K562 (cell line): ENCODE data around the gene PACS2. TPM values are rescaled to one million over a fixed set of nuclear protein-coding genes. Genes with fewer than 3 reads are reported as not detected.

ENCODE experiments used
- ATAC-seq: fragments of 200-7000 bp; cut with Tn5 transposase; 3 replicates; pipeline ENCODE4 v1.9.1; 2020; ENCODE audit warnings: moderate library complexity
- BruUV-seq: library from RNA; stranded (reverse); fragments of 400-500 nt; replicated peaks from 2 replicates; lab custom pipeline; 2021; lab: Mats Ljungman, UMichigan
- CTCF ChIA-PET: fragments of 300-600 bp; formaldehyde crosslinking; extraction: SDS; loops from one replicate; lab custom pipeline; 2021; ENCODE audit warnings: low intra/inter-chr PET ratio; lab: Yijun Ruan, JAX
- POLR2A ChIA-PET: fragments of 300-600, 350-650 bp; sonication (Branson Sonifier 250); formaldehyde crosslinking; extraction: SDS; loops from one replicate; lab custom pipeline; 2021; ENCODE audit warnings: antibody characterized with exemption, inconsistent platforms; lab: Yijun Ruan, JAX
- DNase-seq, 4 experiments: peaks; one replicate each; pipeline versions ENCODE4 v3.0.0 to v3.0.0-alpha.2; 2011 to 2018; ENCODE audit warnings: low spot score in 3 of 4, mixed read lengths in 3 of 4; ENCODE audit errors: extremely low read depth in 1 of 4
- FAIRE-seq: peaks from 2 replicates; lab custom pipeline; 2011; peaks lifted over from hg19 to GRCh38; lab: Jason Lieb, UNC
- H2AFZ ChIP-seq: 2 replicates; pipeline ENCODE4 v1.6.0; 2011; ENCODE audit warnings: low read depth, low read length, control low read depth, inconsistent platforms
- H3K27ac ChIP-seq: fragments of 200-600 bp; 3 replicates; pipeline ENCODE4 v1.8.0; 2011; ENCODE audit warnings: low read depth, mild to moderate bottlenecking, control low read depth, inconsistent platforms, low read length, moderate library complexity, mixed read lengths; ENCODE audit errors: extremely low read depth
- H3K27me3 ChIP-seq, 2 experiments: fragments of 300-600 bp in 1 of 2; 2 replicates in 1 of 2; 3 replicates in 1 of 2; pipeline versions ENCODE4 v1.6.0 to v1.8.0; 2011; ENCODE audit warnings: inconsistent platforms in 2 of 2, low read length in 2 of 2, mild to moderate bottlenecking in 1 of 2, mixed read lengths in 1 of 2, moderate library complexity in 1 of 2; ENCODE audit not compliant: control insufficient read depth in 2 of 2, insufficient read depth in 2 of 2
- H3K36me3 ChIP-seq: fragments of 300-600 bp; 3 replicates; pipeline ENCODE4 v1.8.0; 2011; ENCODE audit warnings: mild to moderate bottlenecking, low read length, inconsistent platforms; ENCODE audit not compliant: control insufficient read depth, insufficient read depth
- H3K4me1 ChIP-seq, 2 experiments: fragments of 200-600 bp in 1 of 2; replicated peaks in 1 of 2; 2 replicates in 1 of 2; 3 replicates in 1 of 2; pipeline versions ENCODE4 v1.5.1 to v1.8.0; 2011; ENCODE audit warnings: inconsistent platforms in 2 of 2, low read length in 2 of 2, mild to moderate bottlenecking in 1 of 2, mixed read lengths in 1 of 2, moderate library complexity in 1 of 2; ENCODE audit not compliant: control insufficient read depth in 2 of 2, insufficient read depth in 2 of 2
- H3K4me2 ChIP-seq: 2 replicates; pipeline ENCODE4 v1.6.1; 2011; ENCODE audit warnings: low read length, control low read depth, inconsistent platforms, mixed read lengths; ENCODE audit not compliant: insufficient read depth
- H3K4me3 ChIP-seq: fragments of 200-600 bp; sonication (generic), shearing (Covaris generic); 2 replicates; pipeline ENCODE4 v1.5.1; 2016; ENCODE audit warnings: control low read depth, inconsistent platforms
- H3K79me2 ChIP-seq: fragments of 200-600 bp; 3 replicates; pipeline ENCODE4 v1.8.0; 2011; ENCODE audit warnings: low read length, inconsistent platforms; ENCODE audit not compliant: control insufficient read depth, insufficient read depth
- H3K9ac ChIP-seq, 2 experiments: 2 replicates each; pipeline versions ENCODE4 v1.6.0 to v1.6.1; 2011; ENCODE audit warnings: low read depth in 2 of 2, low read length in 2 of 2, control low read depth in 1 of 2, inconsistent platforms in 1 of 2, mild to moderate bottlenecking in 1 of 2, mixed read lengths in 1 of 2; ENCODE audit not compliant: insufficient read depth in 1 of 2
- H3K9me1 ChIP-seq: one replicate; pipeline ENCODE4 v1.6.0; 2011; ENCODE audit warnings: inconsistent platforms, mild to moderate bottlenecking, low read length, moderate library complexity; ENCODE audit not compliant: control insufficient read depth, insufficient read depth
- H3K9me3 ChIP-seq: replicated peaks from 2 replicates; pipeline ENCODE4 v1.5.1; 2011; ENCODE audit warnings: low read depth, low read length, inconsistent platforms; ENCODE audit not compliant: control insufficient read depth, insufficient read depth
- H4K20me1 ChIP-seq: replicated peaks from 2 replicates; pipeline ENCODE4 v1.6.1; 2011; ENCODE audit warnings: low read length, inconsistent platforms, mixed read lengths; ENCODE audit not compliant: control insufficient read depth, insufficient read depth
- CREB3 ChIP-seq: fragments of 450-650 bp; conservative IDR thresholded peaks from 2 replicates; pipeline ENCODE4 v1.6.1; 2016; ENCODE audit warnings: missing genetic modification characterization, low read depth, mild to moderate bottlenecking, missing compliant biosample characterization, moderate library complexity
- CTBP1 ChIP-seq: fragments of 450-650 bp; IDR thresholded peaks from 2 replicates; pipeline ENCODE4 v1.6.1; 2016; ENCODE audit warnings: borderline replicate concordance
- DLX4 ChIP-seq: fragments of 250-450 bp; sonication (Bioruptor Pico); IDR thresholded peaks from 2 replicates; pipeline ENCODE4 v1.6.1; 2021; ENCODE audit warnings: mild to moderate bottlenecking
- FOXK1 ChIP-seq: sonication (generic); formaldehyde crosslinking; IDR thresholded peaks from 2 replicates; pipeline ENCODE4 v1.8.0; 2022; ENCODE audit warnings: missing genetic modification reagents, mild to moderate bottlenecking, borderline replicate concordance
- HMG20B ChIP-seq: fragments of 250-450 bp; sonication (Bioruptor Pico); IDR thresholded peaks from 2 replicates; pipeline ENCODE4 v1.5.0; 2021; ENCODE audit warnings: mild to moderate bottlenecking
- ID3 ChIP-seq, 2 experiments: fragments of 250-450 bp in 1 of 2; fragments of 450-650 bp in 1 of 2; sonication (Bioruptor Pico) in 1 of 2; IDR thresholded peaks; 2 replicates each; pipeline versions ENCODE4 v1.6.1 to v1.8.0; 2016 to 2021; ENCODE audit warnings: mild to moderate bottlenecking in 2 of 2, moderate library complexity in 2 of 2, missing compliant biosample characterization in 1 of 2, missing genetic modification characterization in 1 of 2
- MEIS2 ChIP-seq: fragments of 450-650 bp; IDR thresholded peaks from 2 replicates; pipeline ENCODE4 v1.6.1; 2014; ENCODE audit warnings: mild to moderate bottlenecking; ENCODE audit not compliant: partially characterized antibody
- SMAD4 ChIP-seq: fragments of 250-450 bp; sonication (Bioruptor Pico); conservative IDR thresholded peaks from 2 replicates; pipeline ENCODE4 v1.8.0; 2021; ENCODE audit warnings: inconsistent platforms, mild to moderate bottlenecking, moderate library complexity
- TAL1 ChIP-seq: fragments of 450-650 bp; IDR thresholded peaks from 2 replicates; pipeline ENCODE4 v1.6.1; 2016; ENCODE audit warnings: mild to moderate bottlenecking
- UBTF ChIP-seq, 2 experiments: IDR thresholded peaks; 2 replicates each; pipeline ENCODE4 v1.6.1; 2012; ENCODE audit warnings: improper control_type of control experiment in 2 of 2, low read depth in 2 of 2, low read length in 2 of 2, borderline replicate concordance in 1 of 2
- ZNF79 ChIP-seq: fragments of 250-450 bp; sonication (Bioruptor Pico); IDR thresholded peaks from 2 replicates; pipeline ENCODE4 v1.4.0; 2020; ENCODE audit warnings: low read depth, mild to moderate bottlenecking, moderate library complexity
- WGBS: fragments of 100-300 bp; shearing (Covaris generic); methylation state at CpG from one replicate; pipeline ENCODE4 v1.1.6; 2016; ENCODE audit warnings: low coverage, mixed read lengths; ENCODE audit not compliant: insufficient coverage; ENCODE audit errors: missing lambda C conversion rate; 5-methylcytosine and 5-hydroxymethylcytosine counted together
- in situ Hi-C: fragments of 300-500 bp; cut with MboI; formaldehyde crosslinking; loops from 4 replicates; pipeline ENCODE4 v1.15.0; 2018; ENCODE audit warnings: inconsistent platforms, mixed read lengths
- intact Hi-C: fragments of 100-400 bp; cut with micrococcal nuclease; formaldehyde crosslinking; loops from 2 replicates; pipeline ENCODE4 v1.14.2; 2022
- polyA plus RNA-seq, 8 experiments: library from polyadenylated mRNA; depleted of rRNA in 4 of 8; stranded (reverse) in 5 of 8; unstranded in 3 of 8; fragments of >200 nt; fragmentation: Nextera tagmentation in 2 of 8; fragmentation: Illumina TruSeq in 1 of 8; extraction: Ambion mirVana in 2 of 8; extraction: Trizol in 1 of 8; gene quantifications; 2 replicates each; pipeline versions ENCODE4 v1.2.1 to v1.2.3, GENCODE V29; 2011 to 2014; ENCODE audit warnings: inconsistent platforms in 1 of 8, missing spikeins in 1 of 8
- total RNA-seq, 7 experiments: library from RNA; depleted of rRNA in 6 of 7; stranded (reverse); fragments of >200 nt in 6 of 7; fragmentation: Illumina TruSeq in 2 of 7; extraction: Trizol in 2 of 7; gene quantifications; 2 replicates each; pipeline versions ENCODE4 v1.2.1 to v1.2.3, GENCODE V29; 2011 to 2021; ENCODE audit warnings: low replicate concordance in 1 of 7
- TF ChIP-seq, protein P1 (sequence below): fragments of 250-450 bp; sonication (Bioruptor Pico); IDR thresholded peaks from 2 replicates; pipeline ENCODE4 v1.4.0; 2020; ENCODE audit warnings: mild to moderate bottlenecking, moderate library complexity

PACS2 gene
- total and polyA plus RNA-seq, 9 of the 15 experiments (the other 6 are each of a cell fraction or from before 2014, with no cell fraction given), result 0.11 to 20.8 (median 9.9) TPM

DNA sequence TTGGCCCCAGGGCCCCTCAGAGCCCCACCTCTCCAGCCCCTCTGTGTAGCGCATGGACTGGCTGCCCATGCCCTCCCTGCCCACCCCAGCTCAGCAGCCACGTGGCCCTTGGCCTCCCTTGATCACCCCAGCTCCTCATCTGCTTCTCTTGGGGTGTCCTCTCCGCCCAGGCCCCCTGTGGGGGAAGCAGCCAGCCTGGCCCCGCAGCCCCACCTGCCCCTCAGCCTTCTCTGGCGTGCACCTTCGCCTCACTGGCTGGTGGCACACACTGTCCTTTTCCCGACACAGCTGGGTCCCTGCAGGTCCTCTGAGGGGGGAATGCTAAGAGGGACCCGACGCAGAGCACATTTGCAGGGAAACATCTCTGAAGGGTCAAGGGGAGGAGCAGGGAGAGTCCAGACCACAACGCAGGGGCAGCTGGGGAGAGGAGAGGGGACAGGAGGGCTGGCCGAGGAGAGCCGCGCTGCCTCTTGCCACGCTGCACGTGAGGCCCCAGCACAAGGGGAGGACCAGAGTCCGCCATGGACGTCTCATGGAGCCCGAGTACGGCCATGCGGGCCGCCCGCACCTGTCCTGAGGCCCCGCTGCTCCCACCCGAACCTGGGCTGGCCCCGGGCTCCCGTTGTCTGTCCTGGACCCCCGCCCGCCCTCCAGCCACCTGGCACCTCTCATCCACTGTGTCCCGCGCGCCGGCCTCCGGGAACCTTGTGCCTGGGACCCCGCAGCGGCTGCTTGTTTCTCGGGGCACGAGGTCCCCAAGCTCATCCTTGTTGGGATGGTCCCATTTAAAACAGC, 36.1 kb downstream of the PACS2 start (continued):
- TF ChIP-seq CTBP1, result no peak
- no peak for TF ChIP-seq MEIS2
- no peak for TF ChIP-seq ID3 (CRISPR knock-in tag; IDR thresholded peaks at IDR 0.05)
- TF ChIP-seq ID3 (tag; IDR thresholded peaks at IDR 0.05), result no peak

- Histone ChIP-seq H3K4me1 (peaks cover 3 to 46% of the 10 kb centered on the region in 2 experiments; a peak in 4 of 5 replicates), H3K27me3 (no peaks in the 10 kb centered on the region), H3K9ac (no peak overlapping the region), H3K9me3 (no peaks in the 10 kb centered on the region), H4K20me1 (0 out of 2 replicates have a peak, but pooled peaks cover 3% of the 10 kb centered on the region), H3K4me3 (no peak overlapping the region), H3K27ac (no peak overlapping the region), H3K79me2 (no peaks in the 10 kb centered on the region), H3K36me3 (no peaks in the 10 kb centered on the region), H3K4me2 (no peak overlapping the region), H3K9me1 (no peaks in the 10 kb centered on the region), H2AFZ (no peak overlapping the region)
- intact Hi-C loops, result no loop called here
- WGBS, result 60% methylated on average over 2 of the region's 3 CpGs
- CTCF ChIA-PET, result interaction anchor here (0.8 to 1.8 kb wide), 2 partner anchors 148 to 376 kb away, joined by 3 to 15 read pairs; no protein-coding TSS in a partner anchor
- DNase-seq (no peak), ATAC-seq (no peak), FAIRE-seq (no peak)
- in situ Hi-C loops, result loop anchor here (10.0 kb wide), 1 partner anchor 257 kb away; no protein-coding TSS in a partner anchor
- BruUV-seq, result no TSS peak
- POLR2A ChIA-PET, result interaction anchor here (1.1 kb wide), 1 partner anchor 10 kb away, joined by 5 read pairs; no protein-coding TSS in a partner anchor
- TF ChIP-seq SMAD4 (CRISPR knock-in tag), result no peak
- TF ChIP-seq FOXK1 (CRISPR knock-in tag), result no peak
- no peak for TF ChIP-seq HMG20B (CRISPR knock-in tag)
- TF ChIP-seq, protein P1, sequence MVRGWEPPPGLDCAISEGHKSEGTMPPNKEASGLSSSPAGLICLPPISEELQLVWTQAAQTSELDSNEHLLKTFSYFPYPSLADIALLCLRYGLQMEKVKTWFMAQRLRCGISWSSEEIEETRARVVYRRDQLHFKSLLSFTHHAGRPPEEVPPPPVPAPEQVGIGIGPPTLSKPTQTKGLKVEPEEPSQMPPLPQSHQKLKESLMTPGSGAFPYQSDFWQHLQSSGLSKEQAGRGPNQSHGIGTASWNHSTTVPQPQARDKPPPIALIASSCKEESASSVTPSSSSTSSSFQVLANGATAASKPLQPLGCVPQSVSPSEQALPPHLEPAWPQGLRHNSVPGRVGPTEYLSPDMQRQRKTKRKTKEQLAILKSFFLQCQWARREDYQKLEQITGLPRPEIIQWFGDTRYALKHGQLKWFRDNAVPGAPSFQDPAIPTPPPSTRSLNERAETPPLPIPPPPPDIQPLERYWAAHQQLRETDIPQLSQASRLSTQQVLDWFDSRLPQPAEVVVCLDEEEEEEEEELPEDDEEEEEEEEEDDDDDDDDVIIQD (CRISPR knock-in tag), result no peak
- no peak for TF ChIP-seq UBTF (IDR thresholded peaks at IDR 0.05; ENCODE audit: borderline replicate concordance in 1 of 2, low read depth in 2 of 2, low read length in 2 of 2)
- no peak for TF ChIP-seq CREB3 (tag)
- no peak for TF ChIP-seq TAL1
- TF ChIP-seq DLX4 (CRISPR knock-in tag), result no peak
- TF ChIP-seq ZNF79, result no peak
These were observed 36.9 kb downstream of the PACS2 start for GRCh38 chr14:105351410-105351809.
